NCI-H446 treated with DMSO at 0.1 percent for 48 hours (cell line): Measurements from ENCODE around the gene ROR2.
"Not testable (repeated sequence)": the region's sequence is repeated elsewhere in the genome, so short reads cannot be mapped to it uniquely, and the experiment has no call there.

ENCODE experiments used
- DNase-seq: peaks from one replicate; lab custom pipeline; 2025; lab: John Stamatoyannopoulos, UW

Gene ROR2

DNA sequence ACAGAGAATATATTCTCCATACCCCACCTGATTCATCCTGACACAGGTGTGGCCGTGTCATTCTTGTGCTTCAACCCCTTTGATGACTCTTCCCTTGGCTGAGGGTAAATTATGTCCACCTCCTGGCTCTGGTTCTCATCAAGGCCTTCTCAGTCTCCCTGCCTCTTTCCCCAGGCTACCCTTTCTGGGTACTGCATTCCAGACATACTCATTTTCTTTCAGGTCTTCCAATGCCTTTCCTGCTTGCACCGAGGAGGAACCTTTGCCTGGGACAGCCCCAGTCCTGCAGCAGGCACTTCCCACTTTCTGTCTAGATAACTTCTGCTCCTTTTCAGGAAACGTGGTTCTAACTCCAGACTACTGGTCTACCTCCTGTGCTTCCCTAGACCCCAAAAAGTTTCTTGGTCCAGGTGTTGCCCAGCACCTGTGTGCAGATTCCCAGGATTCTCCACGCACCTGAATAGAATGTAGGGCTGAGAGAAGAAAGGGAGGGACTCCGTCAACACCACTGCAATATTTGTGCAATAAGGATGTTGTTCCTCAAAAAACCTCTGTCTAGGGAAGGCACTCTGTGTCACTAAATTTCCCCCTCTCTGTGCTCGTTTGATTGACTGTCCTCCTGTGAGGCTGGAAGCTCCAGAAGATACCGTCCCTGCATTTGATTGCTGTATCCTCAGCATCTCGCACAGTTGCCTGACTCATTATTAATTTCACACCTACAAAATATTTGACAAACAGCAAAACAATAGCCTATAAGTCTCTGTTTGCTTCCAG is 271.0 kb downstream of the ROR2 start:
- DNase-seq, result no peak

DNA sequence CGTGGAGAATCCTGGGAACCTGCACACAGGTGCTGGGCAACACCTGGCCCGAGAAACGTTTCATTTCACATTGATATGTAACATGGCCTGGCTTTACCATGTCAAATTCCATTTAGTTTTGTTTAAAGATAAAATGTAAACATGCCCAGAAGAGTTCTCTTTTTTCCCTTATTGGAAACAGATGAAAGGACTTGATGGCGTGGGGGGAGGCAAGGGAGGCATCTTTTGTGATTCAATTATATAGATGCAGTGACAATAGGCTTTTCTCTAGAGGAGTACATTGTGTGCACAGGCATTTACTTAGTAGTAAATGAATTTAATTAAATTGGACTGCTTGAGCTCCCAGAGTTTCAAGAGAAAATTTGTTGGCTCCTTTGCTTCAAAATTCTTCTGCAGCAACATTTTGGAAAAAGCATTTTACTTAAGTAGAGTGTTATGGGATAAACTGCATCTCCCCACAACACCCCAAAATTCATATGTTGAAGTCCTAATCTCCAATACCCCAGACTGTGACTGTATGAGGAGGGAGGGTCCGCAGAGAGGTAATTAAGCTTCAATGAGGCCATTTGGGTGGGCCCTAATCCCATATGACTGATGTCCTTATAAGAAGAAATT is 272.1 kb downstream of the ROR2 start:
- DNase-seq, result no peak

DNA sequence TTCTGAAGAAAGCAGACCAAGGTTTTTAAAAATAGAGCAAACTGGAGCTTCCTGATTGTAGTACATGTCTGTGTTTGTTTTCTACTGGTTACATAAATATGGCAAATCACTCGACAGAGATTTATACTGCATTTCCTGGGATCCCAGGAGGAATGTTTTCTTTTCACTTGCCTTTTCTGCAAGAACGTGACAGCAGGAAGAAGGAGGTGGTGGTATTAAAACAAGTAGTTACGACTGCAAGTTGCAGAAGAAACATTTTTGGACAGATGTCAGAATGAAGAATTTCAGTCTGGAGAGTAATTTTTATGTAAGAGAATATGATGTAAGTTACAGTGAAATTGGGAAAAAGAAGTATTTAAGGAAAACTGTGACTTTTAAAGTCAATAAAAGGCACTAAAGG is 272.7 kb downstream of the ROR2 start:
- DNase-seq, result no peak

DNA sequence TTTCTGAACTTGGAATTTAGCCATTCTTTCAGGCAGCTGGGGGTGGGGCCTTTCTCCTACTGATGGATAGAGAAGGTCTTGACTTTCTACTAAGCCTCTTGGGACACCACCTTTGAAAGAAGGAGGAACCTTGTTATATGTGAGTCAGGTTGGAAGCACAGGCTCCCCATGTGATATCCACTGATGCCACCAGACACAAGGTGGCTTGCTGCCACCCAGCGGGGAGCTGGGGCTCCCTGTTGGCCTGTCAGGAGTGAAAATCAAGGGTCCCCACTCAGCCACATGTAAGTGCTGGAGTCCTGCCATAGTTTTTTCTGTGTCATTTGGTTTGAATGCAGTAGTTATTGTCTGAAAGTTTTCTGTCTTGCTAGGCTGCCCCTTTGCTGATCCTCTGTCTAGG is 274.0 kb downstream of the ROR2 start:
- DNase-seq, result no peak

DNA sequence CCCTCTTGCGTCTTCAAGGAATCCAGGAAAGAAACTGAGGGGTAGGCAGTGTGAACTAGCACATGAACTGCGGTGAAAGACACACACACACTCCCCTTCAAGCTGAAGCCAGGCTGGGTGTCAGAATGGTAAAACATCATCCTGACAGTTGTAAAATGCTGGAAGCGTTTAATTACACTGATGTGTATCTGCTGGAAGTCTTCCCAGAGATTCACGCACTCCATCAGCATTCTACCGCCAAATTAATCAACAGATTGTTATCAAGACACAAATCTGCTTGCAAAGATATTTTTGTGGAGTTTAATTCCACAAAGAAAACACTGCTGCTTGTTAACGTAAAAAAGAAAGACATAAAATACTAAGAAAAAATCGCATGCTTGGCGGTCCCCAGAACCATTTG is 285.4 kb downstream of the ROR2 start:
- DNase-seq, result no peak

DNA sequence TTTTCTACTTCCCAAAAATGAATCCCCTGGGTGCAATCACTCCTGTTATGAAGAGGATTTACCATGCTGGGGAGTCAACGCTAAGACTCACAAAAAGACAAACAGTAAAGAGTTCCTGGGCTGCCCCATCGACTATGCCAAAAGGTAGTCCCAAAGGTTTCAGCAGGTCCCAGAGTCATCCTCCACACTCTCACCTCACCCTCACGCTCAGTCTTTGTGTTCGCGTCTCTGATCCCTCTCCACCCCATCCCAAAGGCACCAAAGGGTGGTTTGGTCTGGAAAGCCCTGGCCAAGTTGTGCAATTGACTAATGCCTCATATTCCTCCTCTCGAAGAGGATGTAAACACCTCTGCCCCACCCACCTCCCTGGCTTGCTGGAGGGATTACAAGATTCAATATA is 286.2 kb downstream of the ROR2 start:
- no peak for DNase-seq

DNA sequence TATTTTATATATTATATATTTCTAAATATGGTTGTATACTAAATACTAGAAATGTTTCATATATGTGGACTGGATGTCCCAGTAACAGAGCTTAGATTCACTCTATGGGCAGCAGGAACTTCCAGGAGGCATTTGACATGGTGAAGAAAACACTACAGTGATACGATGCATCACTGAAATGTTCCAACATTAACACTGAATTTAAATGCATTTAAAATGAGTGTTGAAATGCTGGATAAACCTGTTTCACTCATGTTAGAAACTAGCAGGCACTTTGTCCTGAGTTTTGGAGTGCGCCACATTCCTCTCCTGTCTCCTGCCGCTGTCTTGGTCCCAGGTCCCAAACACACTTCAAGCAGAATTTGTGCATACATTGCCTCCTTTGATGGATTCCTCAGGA is 288.6 kb downstream of the ROR2 start:
- no peak for DNase-seq

DNA sequence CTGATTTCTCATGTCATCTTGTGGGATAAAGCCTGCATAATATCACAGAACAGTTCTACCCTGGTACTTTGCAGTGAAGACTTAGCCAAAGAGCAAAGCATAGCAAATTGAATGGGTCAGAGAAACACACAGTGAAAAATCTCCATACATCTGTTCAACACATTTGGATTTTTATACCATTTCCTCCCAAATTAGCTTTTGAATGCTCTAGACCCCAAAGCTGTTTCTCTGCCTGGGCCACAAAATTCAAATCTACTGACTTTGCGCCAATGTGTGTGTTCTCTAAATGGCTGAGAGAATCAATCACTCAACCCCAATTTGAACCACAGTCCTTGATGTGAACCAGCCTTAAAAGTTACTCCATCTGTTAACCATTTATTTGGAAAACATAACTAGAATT is 289.5 kb downstream of the ROR2 start:
- DNase-seq, result no peak

DNA sequence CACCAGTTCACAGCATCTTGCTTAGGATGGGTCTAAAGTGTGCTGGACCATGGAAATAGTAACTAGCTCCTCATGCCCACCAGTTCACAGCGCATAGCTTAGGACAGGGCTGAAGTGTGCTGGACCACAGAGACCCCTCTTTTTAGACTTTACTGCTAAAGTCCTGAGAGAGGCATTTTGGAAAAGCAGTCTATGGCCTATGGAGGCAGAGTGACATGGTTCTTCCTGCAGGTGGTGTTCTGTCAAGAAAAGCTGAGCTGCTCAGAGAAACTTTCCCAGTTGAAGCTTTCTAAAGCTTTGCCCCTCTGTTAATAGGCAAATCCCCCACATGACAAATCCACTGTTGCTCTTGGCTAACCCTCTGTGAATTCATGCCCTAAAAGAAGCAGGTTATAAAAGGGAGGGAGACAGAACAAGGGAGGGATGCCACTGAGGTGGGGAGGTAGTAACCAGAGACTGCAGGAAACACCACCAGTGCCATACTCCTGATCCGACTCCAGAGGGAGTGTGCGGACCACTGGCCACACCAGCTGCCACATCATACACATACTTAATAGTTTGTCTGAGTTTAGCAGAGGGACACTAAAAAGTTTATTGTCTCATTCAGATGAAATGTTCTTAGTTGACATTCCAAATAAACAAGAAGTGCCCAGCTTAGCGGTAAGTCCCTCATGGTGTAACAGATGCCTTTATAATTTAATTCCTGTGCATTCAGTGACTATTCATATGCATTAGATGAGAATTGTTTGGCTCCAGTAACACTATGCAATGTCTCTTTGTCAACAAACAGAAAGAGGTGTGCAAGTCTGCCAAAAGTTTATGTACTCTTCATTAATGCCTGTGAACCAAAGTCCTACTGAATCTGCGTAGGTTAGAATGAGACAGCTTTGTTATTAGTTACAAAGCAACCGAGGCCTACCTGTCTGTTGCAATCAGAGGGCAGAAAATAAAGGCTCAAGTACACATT is 290.2 kb downstream of the ROR2 start:
- DNase-seq, result no peak

DNA sequence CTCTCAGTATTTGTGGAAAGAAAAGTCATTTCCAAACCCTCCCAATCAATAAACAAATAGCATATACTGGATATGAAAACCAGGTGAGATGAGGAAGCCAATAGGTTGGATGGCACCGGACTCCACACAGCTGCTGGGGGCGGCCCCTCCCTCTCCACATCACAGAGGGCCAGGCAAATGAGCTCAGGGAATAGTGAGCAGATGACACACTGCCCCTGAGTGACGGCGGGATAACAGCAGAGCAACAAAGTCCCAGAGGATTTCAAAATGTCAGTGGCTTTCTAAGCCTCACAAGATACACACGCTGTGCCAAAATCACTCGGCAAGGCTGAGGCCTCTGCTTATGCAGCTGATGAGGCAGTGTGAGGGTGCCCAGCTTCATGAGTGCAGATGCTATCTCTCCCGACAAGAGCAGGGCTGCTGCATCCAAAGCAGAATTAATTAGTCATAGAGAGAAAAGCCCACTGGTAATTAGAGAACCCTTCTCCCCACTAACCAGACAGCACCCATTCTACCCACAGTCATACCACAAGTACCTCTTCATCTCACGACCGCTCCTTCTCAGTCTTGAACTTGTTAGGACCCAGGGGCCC is 291.4 kb downstream of the ROR2 start:
- no peak for DNase-seq

DNA sequence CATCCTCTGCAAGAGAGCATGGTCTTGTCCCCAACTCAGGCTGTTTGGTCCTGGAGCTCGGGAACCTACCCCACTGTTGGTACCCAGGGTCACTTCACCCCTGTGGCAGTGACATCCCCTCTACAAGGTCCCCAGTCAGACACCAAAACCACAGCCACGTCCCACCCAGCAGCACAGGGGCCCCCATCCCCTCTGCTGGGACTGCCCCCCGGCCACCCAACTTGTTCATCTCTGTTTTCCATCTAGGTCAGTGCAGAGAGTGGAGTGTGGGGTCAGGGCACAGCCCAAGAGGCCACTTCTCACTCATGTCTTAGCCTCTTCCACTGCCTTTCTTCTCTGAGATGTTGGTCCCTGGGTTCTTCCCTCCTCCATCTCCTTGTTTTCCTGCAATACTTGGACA is 292.5 kb downstream of the ROR2 start:
- DNase-seq, result no peak

DNA sequence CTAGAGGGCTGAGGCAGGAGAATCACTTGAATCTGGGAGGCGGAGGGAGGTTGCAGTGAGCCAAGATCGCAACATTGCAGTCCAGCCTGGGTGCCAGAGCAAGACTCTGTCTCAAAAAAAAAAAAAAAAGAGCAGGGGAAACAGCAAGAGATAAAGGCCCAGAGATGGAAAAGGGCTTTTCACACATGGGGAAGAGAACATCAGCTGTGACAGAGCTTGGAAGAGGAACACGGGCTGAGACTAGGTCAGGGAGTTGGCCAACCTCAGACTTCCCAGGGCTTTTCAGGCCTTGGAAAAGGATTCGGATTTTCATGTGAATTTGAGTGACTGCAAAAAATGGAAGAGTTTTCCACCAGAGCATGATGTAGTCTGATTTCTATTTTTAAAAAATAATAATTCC is 294.4 kb downstream of the ROR2 start:
- no peak for DNase-seq

DNA sequence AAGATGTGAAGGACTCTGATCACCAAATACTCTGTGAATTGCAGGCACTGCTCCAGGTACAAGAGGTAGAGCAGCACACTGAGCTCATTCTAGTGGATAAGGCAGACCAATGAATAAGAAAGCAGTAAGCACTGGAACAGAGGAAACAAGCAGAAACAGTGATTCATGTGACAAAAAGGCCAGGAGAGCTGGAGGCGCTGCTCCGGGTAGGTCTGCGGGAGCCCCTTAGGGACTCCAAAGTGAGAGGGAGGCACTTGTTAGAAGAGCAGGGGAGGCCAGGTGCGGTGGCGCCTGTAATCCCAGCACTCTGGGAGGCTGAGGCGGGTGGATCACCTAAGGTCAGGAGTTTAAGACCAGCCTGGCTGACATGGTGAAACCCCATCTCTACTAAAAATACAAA is 294.8 kb downstream of the ROR2 start:
- no peak for DNase-seq

DNA sequence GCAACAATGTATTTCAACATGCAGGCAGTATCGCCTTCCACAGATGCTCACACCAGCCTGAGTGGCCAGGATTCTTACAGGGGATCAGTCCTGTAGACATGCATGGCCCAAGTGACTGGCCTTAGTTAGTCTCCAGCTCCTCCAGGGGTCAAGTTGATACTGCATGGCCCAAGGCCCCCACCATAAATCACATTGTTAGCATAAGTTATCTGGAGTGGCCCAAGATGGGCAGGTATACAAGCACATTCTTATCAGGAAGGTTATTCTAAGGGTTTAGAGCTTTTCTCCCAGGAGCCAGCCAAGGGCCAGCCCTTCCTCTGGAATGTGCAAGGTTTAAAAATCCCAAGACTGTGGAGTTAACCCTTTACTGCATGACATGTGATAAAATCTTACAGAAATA is 295.5 kb downstream of the ROR2 start:
- DNase-seq, result no peak

DNA sequence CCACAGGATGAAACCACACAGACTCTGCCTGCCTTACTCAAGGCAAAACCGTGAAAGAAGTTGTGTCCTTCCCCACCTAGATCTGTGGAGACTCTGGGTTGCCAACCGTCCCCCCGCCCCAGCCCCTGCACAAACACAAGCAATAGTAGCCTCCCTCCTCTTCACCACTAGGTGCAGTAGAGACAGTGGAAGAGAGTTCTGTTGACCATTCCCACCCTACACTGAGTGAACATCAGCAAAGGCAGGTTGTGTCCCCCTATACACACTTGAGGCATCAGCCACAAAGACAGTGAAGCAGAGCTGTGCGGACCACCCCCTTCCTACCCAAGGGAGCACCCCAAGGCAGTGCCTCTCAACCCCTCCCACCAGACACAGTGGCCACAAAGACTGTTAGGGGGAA is 302.7 kb downstream of the ROR2 start:
- no peak for DNase-seq

DNA sequence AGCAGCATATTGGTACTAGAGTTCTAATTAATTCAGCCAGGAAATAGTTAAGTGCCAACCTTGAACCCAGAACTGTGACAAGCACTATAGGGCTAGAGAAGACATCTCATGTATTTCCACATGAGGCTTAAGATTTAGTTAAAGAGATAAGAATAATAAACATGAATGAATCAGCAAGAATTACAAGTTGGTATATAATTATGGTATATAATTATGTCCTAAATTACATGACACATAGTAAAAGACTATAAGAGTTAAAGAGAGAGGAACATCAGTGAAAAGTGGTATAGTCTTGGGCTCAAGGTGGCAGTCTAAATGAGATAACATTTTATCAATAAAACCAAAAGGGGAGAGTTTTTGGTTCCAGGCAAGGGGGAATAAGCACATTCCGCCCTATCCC is 303.3 kb downstream of the ROR2 start:
- DNase-seq, result no peak

DNA sequence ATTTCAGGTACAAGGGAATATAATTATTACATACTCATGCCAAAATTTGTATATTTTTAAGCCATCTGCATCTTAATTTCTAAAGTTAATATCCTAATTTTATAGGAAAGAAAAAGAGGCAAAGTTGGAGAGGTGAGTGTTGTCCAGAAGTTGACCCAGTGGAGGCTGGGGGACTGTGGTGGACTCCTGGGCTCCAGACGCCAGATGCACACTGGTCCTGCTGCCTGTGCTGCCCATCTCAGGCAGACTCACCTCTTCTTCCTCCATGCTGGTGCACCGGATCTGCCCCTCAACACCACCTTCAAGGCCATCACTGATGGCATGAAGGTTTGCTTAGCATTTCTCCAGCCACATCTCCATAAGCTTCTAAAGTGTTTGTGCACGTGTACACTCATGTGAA is 305.6 kb downstream of the ROR2 start:
- no peak for DNase-seq

DNA sequence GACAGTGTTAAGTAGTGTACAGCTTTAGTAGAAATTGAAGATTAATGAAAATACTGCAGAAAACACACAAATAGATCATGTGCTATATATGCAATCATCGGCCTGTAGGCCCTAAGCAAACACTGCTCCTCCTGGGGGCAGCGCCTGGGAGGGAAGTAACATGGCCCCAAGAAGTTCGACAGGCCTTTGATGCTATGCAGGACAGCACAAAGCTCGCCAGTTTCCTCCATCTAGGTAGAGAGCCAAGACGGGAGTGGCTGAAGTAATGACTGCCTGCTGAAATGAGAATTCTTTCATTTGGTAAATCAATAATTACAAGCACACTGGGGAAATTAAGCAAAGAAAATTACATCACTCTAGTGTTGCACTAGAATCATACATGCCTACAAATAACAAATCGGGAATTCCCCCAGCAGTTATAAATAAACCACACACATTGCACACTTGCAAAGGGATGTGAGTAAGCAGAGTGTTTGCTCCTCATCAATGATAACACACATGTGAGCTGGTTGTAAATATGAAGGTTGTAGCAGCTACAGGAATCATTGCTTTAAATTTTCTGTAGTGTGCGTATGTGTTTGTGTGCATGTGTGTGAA is 306.4 kb downstream of the ROR2 start:
- DNase-seq, result no peak

DNA sequence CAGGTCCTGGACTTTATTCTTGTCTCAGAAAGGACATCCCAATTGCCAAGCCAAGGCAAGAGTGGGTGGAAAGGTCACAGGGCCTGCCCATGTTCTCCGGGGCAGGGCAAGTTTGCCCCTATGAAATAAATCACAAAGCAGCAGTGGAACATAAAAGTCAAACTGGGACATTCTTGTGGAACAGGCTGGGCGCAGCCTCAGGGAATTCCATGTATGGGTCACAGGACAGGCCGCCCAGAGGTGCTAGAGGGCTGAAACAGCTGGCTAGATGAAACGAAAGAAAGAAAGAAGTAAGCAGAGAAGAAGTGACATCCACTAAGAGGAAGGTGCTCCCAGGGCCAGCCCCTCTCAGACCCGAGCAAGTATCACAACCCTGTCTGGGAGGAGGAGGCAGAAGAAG is 307.3 kb downstream of the ROR2 start:
- DNase-seq, result no peak

DNA sequence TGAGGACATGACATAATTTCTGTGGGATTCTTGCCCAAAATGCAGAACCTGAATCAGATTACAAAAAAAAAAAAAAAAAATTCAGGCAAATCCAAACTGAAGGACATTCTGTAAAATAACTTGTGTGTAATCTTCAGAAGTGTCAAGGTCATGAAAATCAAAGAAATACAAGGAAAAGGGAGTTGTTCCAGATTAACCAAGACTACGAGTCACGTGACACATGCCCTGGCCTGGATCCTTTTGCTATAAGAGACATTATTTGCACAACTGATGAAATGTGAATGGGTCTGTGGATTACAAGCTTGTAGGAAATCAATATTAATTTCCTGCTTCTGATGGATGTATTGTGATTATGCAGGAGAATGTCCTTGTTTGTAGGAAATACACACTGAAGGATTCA is 309.6 kb downstream of the ROR2 start:
- no peak for DNase-seq

DNA sequence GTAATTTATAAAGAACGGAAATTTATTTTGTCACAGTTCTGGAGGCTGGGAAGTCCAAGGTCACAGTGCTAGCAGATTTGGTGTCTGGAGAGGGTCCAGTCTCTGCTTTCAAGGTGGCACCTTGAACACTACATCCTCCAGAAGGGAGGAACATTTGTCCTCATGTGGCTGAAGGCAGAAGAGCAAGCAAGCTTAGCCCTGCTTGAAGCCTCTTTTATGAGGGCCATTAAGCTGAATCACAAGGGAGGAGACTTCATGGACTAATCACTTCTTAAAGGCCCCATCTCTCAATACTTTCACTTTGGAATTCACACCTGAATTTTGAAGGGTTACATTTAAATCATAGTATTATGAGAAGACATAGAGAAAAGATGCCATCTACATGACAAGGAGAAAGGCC is 311.0 kb downstream of the ROR2 start:
- DNase-seq, result no peak

DNA sequence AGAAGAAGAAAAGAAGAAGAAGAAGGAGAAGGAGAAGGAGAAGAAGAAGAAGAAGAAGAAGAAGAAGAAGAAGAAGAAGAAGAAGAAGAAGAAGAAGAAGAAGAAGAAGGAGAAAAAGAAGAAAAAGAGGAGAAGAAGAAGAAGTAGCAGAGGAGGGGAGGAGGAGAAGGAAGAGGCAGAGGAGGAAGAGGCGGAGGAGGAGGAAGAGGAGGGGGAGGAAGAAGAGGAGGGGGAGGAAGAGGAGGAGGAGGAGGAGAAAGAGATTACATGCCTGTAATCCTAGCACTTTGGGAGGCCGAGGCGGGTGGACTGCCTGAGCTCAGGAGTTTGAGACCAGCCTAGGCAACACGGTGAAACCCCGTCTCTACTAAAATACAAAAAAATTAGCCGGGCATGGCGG is 315.2 kb downstream of the ROR2 start:
- not testable (repeated sequence) for DNase-seq
